Cortex of kidney (tissue), 1 donor: ENCODE results near the gene ILK.

ENCODE experiments used
- DNase-seq: peaks from one replicate; lab custom pipeline; 2025; lab: John Stamatoyannopoulos, UW

The ILK gene

DNA sequence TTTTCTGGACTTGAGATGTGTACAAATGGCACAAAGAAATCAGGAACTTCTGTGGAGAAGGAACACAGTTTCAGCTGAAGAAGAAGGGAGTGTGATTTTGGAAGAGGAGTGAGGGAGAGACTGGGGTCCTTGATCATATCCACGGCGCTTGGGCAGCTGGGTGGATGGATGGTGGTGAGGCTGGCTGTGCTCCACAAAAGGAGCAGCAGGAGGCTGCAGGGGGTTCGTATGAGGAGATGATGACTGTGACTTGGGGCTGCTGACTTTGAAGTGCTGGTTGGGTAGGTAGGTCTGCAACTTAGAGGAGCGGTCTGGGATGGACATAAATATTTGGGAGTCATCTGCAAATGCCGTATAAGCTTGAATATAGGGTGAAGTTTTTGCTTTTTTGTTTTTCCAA, 53.4 kb downstream of the ILK start:
- DNase-seq = no peak

DNA sequence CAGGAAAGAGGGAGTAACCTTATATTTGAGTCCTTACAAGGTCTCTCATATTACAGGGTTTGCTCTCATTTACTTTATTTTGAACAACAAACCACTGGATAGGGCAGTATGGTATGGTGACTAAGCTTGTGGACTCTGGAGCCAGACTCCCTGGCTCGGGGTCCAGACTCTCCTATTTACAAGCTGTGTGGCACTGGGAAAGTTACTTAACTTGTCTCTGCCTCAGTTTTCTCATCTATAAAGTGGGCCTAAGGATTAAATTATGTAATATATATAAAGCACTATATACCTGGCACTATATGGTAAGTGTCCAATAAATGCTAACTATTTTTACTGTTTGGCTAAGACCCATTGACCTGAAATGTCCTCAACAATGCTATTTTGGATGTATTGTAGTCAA, 53.8 kb downstream of the ILK start:
- no peak for DNase-seq

DNA sequence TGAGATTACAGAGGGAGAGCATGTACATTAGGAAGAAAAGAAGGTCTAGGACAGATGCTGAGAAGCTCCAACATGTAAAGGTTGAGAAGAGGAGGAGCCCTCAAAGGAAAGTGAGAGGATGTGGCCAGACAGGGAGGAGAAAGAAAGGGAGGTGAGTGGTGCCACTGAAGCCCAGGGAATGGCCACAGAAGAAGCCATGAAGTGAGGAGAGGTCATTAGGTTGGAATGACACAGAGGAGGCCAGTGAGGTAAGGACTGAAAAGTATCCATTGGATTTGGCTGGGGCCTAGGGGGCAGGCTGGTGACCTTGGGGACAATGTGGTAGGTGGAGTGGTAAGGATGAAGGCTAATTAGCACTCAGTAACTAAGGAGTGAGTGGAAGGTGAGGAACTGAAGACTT, 55.1 kb downstream of the ILK start:
- no peak for DNase-seq
